Keratinocyte (primary cell): Measurements from ENCODE around the gene ATXN2. TPM values are rescaled to one million over a fixed set of nuclear protein-coding genes. Genes with fewer than 3 reads are reported as not detected.

Experiments used
- polyA plus RNA-seq, 5 experiments: library from polyadenylated mRNA; depleted of rRNA in 3 of 5; stranded (reverse) in 3 of 5; stranded (forward) in 1 of 5; unstranded in 1 of 5; fragments of >200 nt; gene quantifications; 1 replicate in 1 of 5; 2 replicates in 3 of 5; 3 replicates in 1 of 5; pipeline versions ENCODE4 v1.2.1 to v1.2.3, GENCODE V29; 2011 to 2012; ENCODE audit warnings: missing spikeins in 2 of 5, low read depth in 1 of 5, low replicate concordance in 1 of 5
- small RNA-seq, 3 experiments: library from RNA; depleted of rRNA; stranded (forward); fragments of <200 nt; gene quantifications; one replicate each; pipeline ENCODE3, GENCODE V24; 2012; ENCODE audit warnings: low read depth in 3 of 3, low replicate concordance in 1 of 3; ENCODE audit not compliant: insufficient read length in 3 of 3

The ATXN2 gene
- polyA plus RNA-seq, 1 donor (not counting 4 experiments of a cell fraction or from before 2014, with no cell fraction given): 19.6 TPM

Small RNAs within 50 kb of the gene (small RNA-seq; reads per million reads assigned to genes)
- gene RF00066: 0 reads per million in 3 experiments

Other genes starting within 250 kb of the ATXN2 start
- 1.7 to 3.9 TPM (median 3.3 TPM) in 3 replicates for gene PHETA1, start 230.2 kb downstream of the ATXN2 start, polyA plus RNA-seq
- 4.2 to 11.3 TPM (median 7.7 TPM) in 3 replicates for gene SH2B3, start 193.4 kb downstream of the ATXN2 start, polyA plus RNA-seq
- 16.4 to 21.2 TPM (median 19.5 TPM) in 3 replicates for gene BRAP, start 86.6 kb upstream of the ATXN2 start, polyA plus RNA-seq
- gene ACAD10, start 86.7 kb upstream of the ATXN2 start, polyA plus RNA-seq: 12.2 to 13.2 TPM (median 12.4 TPM) in 3 replicates
- gene ALDH2, start 167.6 kb upstream of the ATXN2 start, polyA plus RNA-seq: 30.6 to 40.1 TPM (median 33.8 TPM) in 3 replicates
- 32.8 to 41.2 TPM (median 39.1 TPM) in 3 replicates for gene MAPKAPK5, start 242.9 kb upstream of the ATXN2 start, polyA plus RNA-seq